Activated CD4-positive, alpha-beta T cell treated with anti-CD3 and anti-CD28 coated beads, Interleukin-2, amount 50 U/mL, for 48 hours (primary cell): ENCODE data around the gene WDR83.
"Not testable (repeated sequence)": the region's sequence is repeated elsewhere in the genome, so short reads cannot be mapped to it uniquely, and the experiment has no call there.

Source experiments
- DNase-seq, 2 experiments: peaks; one replicate each; pipeline ENCODE4 v3.0.0-alpha.2; 2020

The WDR83 gene

DNA sequence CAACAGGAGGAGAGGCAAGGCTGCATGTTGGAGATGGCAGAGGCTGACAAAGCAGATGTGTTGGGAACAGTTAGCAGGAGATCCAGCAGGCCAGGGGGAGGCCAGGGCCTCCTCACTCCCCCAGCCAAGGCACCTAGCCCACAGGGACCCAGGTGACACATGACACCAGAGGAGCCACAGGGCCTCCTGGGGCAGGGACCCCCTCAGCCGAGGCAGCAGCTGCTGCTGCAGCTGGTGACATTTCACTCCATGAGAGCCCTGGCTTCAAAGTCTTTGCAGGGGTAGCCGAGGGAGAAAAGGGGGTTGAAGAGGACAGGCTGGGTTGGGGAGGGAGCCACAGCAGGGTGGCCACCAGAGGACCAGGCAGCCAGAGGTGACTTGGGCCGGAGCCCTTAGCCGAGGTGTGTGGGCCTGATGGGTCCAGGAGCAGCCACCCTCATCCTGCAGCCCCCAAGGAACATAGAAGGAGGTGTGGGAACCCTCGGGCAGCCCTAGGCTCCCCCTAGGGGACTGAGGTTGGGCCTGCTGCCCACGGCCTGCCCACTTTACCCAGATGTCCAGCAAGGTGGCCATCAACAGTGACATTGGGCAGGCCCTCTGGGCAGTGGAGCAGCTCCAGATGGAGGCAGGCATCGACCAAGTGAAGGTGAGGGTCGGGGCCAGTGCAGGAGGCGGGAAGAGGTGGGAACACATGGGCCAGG is 21.0 kb downstream of the WDR83 start, which contains the start of gene GNG14:
GNG14 (plus strand) TSS at position 503 of the 701 bp plus-strand sequence; CDS start at position 554, 51 bp downstream.
- DNase-seq, result no peak

DNA sequence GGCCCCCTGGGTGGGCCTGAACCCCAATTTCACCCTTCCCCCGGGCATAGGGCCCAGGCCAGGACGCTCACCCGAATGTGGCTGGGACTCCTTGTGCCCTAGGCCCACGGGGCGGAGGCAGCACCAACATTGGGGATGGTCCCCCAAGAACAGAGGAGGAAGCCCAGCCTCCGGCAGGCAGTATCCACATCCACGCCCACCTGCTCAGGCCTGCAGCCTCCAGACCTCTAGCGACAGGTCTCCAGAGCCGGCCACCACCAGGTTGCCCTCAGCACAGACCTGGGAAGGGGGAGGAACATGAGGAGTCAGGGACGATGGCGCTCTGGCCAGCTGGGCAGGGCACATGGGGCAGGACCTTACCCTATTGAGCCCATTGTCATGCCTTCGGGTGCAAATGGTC is 22.4 kb downstream of the WDR83 start:
- no peak for DNase-seq

DNA sequence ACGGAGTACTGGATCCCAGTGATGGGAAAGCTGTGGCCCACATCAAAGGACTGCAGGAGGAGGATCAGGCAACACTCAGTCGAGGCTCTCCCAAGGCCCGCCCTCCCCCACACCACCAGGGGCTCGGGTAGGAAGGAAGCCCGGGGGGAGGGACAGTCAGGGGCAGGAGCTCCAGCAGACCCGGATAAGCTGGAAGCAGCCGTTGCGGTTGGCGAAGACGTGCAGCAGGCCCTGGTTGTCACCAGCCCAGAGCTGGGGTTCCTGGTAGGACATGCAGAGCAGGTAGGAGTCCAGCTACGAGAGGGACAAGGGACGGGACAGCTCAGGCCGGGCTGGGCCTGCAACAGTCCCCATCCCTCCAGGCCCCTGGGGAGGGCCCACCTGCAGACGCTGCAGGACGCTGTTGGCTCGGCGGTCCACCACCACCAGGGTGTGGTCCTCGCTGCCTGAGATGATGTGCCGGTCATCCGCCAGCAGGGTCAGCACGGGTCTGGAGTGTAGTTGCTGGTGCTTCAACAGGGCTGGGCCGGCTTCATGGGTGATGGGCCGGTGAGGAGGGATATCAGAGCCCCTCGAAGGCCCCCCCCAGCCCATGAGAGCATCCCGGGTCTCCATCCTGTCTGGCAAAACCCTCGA is 23.1 kb downstream of the WDR83 start:
- DNase-seq, result no peak

DNA sequence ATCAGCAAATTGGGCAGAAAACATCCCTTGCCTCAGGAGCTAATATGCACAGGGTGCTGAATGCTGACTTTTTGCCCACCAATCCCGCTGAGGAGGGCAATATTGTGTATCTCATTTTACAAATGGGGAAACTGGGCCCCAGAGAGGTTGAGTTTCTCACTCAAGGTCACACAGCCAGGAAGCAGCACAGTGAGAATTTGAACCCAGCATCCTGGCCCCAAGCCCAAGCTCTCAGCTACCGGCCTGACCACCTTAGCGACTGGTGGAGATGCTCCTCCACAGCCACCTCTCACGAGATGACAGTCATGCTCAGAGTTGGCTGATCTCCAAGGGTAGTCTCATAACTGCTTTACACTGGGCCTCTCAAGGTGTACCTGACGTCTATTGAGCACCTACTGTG is 26.4 kb downstream of the WDR83 start:
- DNase-seq, result no peak

DNA sequence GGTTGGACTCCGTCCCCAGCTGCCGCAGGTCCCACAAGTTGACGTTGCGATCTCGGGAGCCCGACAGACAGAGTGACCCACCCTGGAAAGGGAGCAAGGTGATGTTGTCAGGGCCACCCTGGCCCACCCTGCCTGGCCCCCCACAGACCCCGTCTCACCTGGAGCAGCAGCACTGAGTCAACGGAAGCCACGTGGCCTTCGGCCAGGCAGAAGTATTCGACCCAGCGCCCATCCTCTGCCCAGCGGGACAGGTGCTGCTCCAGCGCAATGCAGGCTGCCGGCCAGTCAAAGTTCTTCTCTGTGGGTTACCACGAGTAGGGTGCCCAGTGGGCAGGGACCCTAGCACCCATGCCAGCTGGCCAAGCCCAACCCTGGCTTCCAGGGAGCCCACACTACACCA is 28.0 kb downstream of the WDR83 start:
- no peak for DNase-seq

DNA sequence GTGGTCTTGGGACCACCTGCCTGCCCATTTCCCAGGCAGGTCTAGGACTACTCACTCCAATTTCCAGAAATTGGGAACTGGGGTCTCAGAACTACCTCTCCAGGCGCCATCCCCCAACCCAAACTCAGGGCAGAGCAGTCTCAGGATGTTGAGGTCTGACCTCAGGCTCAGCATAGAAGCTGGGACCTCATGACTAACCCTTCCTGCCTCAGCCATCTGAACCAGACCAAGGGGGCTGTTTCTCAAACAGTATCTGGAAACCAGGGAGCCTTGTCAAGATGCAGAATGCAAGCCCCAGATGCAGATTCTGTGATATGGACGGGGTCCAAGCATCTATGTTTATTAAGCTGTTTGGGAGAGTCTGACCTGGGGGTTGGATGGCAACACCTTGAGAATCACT is 28.5 kb downstream of the WDR83 start:
- DNase-seq, result no peak

DNA sequence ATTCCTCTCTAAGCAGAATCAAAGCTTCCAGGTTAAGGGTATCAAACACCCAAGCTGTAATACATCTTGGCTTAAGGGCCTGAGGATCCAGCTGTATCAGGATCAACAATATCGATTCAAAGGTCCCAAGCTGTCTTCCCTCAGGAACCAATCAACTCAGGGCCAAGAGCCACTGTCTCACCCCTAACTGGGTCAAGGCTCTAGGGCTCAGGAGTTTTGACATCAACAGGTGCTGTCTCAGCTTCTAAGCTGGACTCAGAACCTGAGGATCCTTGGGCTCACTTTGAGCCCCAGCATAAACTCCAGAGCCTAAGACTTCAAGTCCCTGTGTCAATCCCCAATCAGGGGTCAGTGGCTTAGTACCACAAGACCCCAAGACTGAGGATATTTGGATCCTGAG is 28.9 kb downstream of the WDR83 start:
- no peak for DNase-seq

DNA sequence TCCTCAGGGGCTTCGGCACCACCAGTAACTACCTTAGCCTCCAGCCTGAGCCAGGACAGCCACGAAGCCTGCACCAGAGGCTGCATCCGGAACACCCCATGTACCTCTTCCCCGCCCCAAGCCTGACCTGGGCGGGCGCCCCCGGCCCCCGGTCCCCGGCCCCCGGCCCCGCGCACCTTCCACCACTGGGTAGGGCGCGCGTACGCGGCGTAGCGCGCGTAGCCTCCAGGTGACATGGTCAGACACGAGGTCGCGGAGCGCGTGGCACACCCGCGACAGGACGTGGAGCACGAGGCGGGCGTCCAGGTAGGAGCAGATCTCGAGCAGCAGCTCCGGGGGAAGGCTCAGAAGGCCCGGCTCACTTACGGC is 29.4 kb downstream of the WDR83 start:
- DNase-seq, result peak in 1 of 2 experiments; percentile 20

DNA sequence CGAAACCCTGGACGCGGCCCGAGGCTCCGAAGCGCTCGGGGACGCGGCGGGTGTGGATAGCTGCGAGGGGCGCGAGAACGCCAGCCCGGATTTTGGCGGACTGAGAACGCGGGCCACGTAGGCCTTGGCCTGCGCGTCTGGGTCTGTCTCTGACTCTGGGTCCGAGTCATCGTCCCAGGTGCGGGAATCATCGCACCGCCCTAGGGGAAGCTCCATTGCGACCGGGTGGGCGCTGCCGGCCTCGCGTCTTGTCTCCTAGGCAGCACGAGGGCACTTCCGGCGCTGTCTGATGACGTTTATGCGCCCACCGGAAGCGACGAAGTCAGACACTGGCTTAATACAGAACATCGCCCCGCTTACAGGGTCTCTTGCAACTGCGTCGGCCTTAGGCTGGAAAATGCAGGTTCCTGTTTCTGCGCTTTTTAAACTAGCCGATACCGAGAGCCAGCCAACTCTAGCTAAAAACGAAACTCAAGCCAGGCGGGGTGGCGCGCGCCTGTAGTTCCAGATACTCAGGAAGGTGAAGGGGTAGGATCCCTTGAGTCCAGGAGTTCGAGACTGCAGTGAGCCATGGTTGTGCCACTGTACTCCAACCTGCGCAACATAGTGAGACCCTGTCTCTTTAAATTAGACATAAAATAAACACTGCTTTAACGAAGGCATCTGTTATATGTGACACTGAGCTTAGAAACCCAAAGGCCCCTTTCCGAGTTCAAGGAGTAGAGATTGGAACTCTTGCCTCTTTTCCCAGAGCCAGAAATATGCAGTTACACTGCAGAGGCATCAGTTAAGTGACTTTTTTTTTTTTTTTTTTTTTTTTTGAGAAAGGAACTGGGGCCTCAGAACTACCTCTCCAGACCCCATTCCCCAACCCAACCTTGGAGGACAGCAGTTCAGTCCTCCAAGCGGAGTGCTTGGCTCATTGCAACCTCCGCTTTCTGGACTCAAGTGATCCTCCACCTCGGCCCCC is 30.0 kb downstream of the WDR83 start, which contains the start of gene FBXW9:
FBXW9 (minus strand) TSS at position 266 of the 970 bp plus-strand sequence; CDS start at position 216, 50 bp downstream.
- peak; percentile 99 for DNase-seq

DNA sequence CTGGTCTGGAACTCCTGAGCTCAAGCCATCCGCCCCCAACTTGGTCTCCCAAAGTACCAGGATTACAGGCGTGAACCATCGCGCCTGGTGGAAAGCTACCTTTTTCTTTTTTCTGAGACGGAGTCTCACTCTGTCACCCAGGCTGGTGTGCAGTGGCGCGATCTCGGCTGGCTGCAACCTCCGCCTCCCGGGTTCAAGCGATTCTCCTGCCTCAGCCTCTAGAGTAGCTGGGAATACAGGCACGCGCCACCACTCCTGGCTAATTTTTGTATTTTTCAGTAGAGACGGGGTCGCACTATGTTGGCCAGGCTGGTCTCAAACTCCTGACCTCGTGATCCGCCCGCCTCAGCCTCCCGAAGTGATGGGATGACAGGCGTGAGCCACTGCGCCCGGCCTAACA is 30.8 kb downstream of the WDR83 start:
- not testable (repeated sequence) for DNase-seq

DNA sequence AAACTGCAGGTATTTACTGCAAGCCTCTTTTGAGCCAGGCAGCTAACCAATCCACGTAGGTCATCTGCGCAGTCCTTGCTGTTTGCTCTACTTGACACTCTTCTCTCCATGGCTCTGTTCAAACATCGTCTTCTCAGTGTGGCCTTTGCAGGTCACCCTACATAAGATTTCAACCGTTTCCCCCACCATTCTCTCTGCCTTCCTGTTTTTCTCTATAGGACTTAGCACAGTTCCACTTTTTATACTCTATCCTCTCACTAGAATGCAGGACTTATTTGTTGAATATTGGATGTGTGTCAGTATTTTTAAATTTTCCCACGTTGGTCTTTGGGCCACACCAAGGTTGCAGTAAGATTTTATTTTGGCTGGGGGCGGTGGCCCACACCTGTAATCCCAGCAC is 31.5 kb downstream of the WDR83 start:
- no peak for DNase-seq

DNA sequence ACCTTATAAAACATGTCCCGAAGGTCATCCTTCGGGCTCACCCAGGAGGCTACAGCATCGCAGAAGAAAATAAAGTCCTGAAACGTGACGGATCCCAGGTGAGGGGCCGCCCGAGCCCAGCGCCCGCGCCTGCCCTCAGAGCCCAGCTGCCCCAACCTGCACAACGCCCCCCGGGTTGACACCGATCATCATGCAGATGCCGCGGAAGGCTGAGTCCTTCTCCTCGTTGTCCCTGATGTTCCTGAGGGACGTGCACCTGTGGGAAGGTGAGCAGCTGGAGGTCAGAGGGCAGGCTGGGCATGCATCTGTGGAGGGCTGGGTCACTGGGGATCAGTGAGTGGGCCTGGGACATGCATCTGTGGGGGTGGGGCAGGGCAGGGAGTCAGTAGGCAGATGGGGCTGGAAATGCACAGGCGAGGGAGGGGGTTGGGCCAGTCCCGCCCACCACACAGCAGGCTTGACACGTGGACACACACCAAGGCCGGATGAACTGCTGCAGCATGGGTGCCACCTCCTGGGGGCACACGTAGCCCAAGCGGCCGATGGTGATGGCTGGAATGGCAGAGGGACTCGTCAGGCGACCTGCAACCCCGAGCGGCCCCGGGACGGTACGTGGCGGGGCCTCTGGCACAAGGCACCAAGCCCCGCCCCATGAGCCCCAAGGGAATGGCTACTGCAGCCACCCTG is 35.1 kb downstream of the WDR83 start:
- no peak for DNase-seq

DNA sequence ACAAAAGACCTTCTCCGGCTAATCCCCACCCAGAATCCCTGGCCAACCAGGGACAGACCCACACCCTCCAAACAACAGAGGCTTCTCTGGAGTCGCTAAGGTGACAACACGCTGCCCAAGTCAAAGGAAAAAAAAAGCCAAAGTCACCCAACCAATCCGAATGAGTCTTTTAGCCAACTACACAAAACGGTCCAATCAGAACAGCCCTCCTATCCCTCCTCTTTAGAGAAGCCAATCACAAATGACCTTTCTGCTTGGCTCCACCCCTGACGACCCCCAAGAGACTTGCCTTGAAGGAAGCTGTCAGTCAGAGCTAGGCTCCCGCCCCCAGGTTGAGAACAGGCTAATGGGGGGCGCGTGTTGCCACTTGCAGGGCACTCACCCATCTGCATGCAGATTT is 36.4 kb downstream of the WDR83 start:
- peak in 1 of 2 experiments; percentile 29 for DNase-seq

DNA sequence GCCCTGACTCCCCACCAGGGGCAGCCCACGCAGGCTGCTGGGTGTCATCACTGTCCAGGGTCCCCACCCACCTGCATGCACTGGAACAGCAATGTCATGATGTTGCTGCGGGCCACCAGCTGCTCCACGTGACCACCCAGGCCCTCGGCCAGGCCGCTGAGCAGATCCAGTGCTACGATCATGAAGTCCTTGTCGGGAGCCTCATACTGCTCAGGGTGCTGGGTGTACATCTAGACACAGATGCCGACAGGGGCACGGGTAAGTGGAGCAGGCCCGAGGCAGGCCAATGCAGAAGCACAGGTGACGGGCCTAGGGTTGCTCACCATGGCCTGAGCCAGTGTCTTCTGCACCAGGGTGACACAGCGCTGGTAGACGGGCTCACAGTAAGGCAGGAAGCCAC is 38.6 kb downstream of the WDR83 start:
- no peak for DNase-seq

DNA sequence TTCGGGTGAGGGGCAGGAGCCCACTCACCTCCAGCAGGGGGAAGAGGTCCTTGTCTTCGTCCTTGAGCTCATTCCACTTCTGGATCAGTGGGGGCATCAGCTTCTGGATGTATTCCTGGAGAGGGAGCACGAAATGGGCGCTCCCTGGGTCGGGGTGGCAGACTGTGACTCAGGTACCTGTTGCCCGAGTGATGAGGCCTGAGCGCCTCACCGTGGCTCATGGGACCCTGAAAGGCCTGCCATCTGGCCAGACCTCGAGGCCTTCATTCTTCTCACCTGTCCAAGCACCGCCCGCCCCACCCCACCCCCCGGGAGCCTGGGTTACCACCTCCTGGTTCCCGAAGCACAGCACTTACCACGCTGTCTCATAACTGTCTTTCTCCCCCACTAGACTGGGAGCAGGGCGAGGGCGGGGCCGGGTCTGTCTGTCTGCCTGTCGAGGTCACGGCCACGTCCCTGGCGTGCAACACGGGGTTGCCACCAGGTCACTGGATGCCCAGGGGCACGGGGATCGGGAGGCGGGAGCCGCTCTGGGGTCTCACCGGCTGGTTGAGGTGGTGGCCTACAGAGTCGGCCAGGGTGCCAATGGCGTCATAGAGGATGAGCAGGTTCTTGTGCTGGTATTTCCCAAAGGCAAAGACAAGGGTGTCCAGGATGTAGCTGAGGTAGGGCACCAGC is 39.2 kb downstream of the WDR83 start:
- no peak for DNase-seq

DNA sequence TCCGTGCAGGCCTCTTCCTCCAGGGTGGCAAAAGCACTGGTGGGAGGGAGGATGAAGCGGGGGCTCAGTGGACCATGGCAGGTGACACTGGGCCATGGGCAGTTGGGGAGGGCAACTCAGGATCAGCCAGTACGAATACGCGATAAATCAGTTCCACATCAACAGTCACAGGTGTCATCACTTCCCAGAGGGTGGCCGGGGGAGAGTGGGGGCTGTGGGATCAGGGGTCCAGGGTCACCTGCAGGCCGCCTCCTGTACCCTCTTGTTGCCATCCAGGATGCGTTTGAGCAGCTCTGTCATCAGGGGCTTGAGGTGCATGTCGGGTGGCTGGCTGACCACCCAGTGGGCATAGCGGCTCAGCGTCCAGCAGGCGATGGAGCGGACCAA is 39.7 kb downstream of the WDR83 start:
- DNase-seq, result no peak

DNA sequence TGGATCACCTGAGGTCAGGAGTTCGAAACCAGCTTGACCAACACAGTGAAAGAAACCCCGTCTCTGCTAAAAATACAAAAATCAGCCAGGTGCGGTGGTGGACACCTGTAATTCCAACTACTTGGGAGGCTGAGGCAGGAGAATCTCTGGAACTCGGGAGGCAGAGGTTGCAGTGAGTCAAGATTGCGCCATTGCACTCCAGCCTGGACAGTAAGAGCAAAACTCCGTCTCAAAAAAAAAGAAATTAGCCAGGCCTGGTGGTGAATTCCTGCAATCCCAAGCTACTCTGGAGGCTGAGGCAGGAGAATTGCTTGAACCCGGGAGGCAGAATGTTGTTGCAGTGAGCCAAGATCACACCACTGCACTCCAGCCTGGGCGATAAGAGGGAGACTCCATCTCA is 42.0 kb downstream of the WDR83 start:
- DNase-seq, result no peak

DNA sequence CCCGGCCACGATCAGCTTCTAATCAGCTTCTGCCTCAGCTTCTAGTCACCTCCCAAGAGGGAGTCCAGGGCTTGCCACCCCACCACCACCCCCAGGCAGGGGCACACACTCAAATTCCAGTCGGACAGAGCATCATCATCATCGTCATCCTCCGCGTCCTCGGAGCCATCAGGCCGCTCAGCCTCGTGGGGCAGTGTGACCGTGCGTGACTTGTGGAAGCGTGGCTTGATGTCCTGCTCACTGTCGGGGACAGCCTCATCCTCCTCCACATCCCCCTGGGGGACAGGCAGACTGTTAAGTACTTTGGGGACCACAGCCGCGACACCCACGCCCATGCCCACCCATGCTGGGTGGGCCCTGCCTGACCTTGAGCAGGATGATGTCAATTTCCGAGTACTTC is 44.6 kb downstream of the WDR83 start:
- no peak for DNase-seq

DNA sequence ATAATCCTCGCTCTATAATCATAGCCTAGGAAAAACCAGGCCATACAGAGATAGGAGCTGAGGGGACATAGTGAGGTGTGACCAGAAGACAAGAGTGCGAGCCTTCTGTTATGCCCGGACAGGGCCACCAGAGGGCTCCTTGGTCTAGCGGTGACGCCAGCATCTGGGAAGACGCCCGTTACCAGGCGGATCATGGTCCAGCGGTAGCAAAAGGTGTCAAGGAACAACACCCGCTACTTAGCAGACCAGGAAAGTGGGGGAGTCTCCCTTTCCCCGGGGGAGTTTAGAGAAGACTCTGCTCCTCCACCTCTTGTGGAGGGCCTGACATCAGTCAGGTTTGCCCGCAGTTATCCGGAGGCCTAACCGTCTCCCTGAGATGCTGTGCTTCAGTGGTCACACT is 45.5 kb downstream of the WDR83 start:
- not testable (repeated sequence) for DNase-seq

DNA sequence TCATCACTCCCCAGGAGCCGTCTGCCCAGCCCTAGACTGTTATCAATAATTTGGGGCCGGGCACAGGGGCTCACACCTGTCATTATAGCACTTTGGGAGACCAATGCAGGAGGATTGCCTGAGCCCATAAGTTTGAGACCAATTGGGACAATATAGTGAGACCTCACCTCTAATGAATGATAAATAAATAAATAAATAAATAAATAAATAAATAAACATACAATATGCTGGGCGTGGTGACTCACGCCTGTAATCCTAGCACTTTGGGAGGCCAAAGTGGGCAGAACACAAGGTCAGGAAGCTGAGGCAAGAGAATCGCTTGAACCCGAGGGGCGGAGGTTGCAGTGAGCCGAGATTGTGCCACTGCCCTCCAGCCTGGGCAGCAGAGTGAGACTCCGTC is 46.7 kb downstream of the WDR83 start:
- not testable (repeated sequence) for DNase-seq

DNA sequence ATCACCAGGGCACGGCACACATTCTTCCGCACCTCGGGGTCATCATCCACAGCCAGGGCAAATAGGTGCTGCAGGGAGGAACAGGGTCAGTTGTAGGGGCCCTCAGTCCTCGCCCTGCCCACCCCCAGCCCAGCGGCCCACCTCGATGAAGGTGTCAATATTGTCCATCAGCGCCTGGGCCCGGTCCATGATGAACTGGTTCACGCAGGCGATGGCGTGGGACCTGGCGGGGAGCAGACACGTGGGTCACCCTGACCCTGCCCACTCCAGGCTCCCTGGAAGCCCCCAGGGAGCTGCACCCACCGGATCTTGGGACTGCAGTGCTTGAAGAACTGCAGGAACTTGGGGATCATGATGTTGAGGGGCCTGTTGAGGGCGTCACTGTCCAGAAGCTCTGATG is 48.5 kb downstream of the WDR83 start:
- no peak for DNase-seq

DNA sequence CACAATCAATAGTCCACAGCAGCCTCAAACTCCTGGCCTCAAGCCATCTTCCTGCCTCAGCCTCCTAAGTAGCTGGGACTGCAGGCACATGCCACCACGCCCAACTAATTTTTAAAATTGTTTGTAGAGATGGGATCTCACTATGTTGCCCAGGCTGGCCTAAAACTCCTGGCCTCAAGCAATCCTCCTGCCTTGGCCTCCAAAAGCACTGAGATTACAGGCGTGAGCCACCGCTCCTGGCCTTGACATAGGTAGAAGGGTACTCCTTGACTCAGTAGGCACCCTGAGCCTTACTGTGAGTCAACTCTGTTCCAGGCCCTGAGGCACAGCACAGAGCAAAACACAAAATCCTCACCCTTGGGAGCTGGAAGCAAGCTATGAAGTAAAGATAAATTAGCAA is 49.3 kb downstream of the WDR83 start:
- no peak for DNase-seq
